HG02623 (cell line): ENCODE measurements around the gene AK1.

Experiments used
- ATAC-seq: cut with Tn5 transposase; IDR thresholded peaks from one replicate; pipeline ENCODE4 v1.9.1; 2021; ENCODE audit warnings: moderate library complexity; ENCODE audit not compliant: unreplicated experiment

The AK1 gene

DNA sequence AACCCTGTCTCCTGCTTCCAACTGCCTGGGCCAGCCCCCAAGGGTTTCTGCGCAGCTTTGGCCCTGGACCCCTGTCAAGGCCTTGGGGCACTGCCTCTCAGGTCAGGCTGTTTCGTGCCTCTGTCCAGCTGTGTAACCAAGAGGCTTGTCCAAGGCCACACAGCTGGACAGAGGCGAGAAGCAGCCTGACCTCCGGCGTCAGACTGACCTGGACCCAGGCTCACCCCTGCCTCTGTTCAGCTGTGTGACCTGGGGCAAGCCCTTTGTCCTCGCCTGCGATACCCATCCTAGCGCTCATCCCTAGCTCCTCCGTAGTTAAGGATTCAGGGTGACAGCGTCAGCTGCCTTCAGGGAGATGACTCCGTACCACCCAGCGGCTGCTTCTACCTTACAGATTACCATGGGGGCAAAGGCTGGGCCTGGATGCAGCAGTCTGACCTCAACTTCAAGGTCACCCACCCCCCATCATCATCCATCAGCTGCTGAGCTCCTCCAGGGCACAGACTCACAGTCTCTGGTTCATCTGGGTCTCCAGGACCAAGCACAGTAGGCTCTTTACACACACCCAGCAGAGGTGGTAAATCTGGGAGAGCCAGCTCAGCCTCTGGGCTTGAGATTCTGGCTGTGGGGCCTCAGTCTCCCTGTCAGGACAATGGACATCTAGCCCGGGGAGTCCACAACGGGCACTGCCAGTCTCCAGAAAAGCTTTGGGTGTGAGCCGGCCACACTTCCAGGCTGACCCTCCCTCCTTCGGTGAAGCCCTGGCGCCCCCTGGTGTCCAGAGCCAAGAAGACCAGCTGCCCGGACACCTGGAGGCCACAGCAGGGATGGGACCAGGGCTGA lies 7.9 kb downstream of the AK1 start:
- peak; percentile 57 for ATAC-seq

DNA sequence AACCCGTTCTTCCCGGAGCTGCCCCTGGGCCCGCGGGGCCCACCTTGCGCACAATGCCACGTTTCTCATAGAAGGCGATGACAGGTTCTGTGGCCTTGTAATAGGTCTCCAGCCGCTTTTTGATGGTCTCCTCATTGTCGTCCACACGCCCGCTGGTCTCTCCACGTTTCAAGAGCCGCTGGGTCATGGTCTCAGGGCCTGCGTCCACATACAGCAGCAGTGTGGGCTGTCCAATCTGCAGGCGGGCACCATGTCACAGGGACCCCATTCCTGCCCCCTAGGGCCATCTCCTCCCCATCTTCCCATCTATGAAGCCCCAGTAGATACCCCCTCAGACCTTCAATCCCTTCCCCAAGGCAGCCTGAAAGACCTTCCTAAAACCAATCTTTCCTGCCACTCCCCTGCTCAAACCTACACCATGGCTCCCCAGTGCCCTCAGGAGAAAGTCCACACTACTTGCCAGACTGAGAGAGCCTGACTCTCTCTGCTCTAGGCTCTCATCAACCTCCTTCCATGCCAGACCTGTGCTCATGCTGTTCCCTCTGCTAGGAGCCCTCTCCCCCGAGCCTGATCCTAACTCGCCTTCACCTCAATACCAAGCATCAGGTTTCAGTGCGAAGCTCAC lies 9.1 kb downstream of the AK1 start:
- ATAC-seq = no peak

DNA sequence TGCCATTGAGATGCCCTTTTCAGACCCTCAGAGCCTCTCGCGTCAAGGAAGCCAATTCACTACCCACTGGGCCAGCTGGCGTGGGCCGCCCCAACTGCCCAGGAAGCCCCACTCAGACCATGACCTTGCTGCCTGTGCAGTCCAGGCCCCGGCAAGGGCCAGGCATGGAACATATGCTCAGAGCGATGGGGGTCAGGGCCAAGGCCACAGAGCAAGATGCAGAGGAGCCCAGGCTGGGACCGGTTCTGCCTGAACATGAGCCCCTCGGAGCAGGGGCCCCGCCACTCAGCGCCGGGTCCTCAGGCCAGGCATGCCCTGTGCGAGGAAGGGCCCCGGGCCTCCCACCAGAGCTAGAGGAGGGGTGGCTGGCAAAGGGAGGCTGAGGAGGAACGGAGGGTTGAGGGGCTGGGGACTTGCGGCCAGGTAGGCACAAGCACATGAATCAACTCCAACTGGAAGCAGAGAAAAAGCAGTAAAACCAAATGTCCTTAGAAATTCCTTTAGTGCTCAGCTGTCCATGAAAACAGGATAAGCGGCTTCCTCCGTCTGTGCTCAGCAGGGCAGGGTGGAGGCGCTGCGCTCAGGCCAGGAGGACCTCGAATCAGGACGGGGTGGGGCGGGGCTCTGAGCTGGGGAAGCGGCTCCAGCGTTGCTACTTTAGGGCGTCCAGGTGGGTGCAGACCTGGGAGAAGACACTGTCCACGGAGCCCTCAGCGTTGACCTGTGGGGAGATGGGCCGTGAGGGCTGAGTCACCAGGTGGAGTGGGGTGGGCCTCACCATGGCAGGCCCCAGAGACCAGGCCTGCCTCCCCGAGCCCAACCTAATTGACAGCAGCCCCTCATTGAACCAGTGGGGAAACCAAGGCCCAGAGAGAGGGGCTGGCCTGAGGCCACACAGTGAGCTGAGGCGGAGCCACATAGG lies 9.9 kb downstream of the AK1 start:
- ATAC-seq = no peak

DNA sequence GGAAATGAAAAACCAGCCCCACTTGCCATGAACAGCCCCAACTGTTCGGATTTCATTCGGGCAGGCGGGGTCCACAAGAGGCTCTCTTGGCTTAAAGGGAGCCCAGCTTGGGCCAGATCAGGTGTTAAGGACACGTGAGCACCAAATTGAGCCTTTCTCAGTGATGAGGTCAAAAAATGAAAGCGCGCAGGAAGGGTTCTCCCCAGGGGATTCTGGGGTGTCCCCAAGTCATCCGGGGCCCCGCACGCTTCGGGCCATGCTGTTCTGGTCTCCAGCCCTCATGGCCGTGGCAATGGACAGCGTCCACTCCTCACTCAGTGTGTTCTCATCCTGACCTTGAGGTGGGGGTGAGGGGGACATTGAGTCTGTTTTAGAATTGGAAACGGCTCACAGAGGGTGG lies 10.9 kb downstream of the AK1 start:
- ATAC-seq = no peak

DNA sequence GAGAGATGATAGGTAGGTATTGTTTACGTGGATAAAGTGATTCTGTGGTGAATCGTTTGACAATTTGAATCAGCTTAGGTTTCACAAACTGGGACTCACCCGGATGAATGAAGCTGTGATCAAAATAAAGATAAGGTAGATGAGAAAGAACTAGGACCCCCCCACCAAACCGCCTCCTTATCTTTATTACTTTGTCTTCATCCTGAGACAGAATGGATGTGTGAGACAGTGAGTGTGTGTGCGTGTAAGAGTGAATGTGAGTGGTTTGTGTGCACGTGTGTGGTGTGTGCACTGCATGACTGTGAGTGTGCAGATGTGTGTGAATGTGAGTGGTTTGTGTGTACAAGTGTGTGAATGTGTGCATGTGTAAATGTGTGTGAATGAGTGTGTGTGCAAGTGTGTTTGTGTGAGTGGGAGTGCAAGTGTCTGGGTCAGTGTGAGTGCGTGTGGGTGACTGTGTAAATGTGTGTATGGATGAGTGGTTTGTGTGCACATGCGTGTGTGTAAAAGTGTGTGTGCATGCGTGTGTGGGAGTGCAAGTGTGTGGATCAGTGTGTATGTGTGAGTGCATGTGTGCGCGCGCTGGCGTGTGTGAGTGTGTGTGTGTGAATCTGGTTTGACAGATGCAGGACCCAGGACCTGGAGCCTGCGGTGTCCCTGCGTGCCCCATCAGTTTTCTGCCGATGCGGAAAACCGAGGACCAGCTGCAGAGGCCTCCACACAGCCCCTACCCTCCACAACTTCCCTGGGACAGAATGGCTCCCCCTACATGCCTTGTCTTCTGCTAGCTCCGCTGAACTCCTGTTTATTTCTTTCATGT lies 11.6 kb downstream of the AK1 start:
- no peak for ATAC-seq

DNA sequence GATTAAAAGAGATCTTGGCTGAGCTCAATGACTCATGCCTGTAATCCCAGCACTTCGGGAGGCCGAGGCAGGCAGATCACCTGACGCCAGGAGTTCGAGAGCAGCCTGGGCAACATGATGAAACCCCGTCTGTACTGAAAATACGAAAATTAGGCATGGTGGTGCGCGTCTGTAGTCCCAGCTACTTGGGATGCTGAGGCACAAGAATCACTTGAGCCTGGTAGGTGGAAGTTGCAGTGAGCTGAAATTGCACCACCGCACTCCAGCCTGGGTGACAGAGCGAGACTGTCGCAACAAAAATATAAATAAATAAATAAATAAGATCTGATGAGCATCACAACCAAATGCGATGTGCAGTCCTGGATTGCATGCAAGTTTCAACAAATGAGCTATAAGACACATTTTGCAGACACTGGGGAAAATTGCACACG lies 14.3 kb downstream of the AK1 start:
- ATAC-seq = no peak

DNA sequence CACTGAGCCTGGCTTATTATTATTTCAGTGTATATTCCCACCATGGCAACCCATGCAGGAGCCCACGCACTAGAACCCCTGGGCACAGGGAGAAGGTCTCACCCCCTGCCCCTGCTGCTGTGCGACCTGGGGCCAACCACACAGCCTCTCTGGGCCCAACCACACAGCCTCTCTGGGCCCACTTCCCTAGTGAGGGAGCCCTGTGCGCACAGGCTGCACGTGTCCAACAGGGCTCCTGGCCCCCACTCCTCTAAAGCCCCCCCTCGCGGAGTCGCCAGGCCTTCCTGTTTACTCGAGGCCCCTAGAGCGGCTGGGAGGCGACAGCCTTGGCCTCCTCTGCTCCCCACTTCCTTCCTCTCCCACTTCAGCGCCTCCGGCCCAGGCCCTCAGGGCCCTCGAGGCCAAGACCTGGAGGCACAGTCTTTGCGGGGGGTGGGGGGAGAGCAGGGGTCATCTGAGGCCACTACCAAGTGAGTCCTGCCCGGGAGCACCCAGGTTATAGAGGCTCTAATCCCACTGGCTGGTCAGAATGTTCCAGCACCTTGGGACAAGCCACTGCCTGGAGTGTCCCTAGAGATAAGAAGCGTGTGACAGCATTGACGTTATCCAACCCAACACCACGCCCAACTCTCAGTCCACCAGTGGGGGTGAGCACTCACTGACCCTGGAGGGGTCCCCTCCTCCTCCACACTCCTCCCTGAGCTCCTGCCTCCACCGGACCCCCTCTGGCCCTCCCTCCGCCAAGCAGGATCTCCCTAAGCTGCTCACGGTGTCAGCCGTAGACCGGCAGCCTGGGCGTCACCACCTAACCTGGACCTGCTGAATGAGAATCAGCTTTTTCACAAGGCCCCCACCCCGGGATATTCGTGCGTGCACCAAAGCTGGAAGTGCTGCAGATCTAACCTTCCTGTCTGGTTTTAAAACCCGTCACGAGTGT lies 15.1 kb downstream of the AK1 start:
- ATAC-seq = no peak

DNA sequence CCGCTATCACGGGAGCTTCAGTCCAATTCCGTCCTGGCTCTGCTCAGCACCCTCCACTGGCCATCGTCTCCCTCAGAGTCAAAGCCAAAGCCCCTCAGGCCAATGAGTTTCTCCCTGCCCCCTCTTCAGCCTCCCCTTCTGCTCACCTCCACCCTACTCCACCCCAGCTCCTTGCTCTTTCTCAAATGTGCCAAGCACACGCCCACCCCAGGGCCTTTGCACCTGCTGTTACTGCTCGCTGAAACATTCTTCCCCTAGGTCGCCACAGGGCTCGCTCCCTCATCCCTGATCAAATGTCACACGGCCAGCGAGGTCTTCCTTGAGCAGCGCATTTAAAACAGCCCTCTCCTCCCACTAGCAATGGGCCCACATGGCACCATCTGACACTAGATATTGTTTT lies 16.7 kb downstream of the AK1 start:
- ATAC-seq = no peak

DNA sequence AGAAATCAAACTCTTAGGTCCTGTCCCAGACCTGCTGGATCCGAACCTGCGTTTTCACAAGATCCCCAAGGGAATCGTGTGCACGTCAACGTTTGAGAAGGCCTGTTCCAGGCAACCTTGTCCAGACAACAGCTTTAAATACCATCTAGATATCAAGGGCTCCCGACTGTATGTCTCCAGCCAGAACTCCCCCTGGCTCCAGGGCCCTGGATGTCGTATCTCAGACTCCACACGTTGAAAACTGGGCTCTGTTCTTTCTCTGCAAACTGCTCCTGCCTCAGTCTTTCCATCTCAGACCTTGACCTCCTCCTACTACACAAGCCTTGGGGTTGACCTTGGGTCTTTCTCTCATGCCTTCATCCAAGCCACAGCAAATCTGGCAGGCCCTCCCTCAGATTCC lies 17.2 kb downstream of the AK1 start:
- ATAC-seq = no peak

DNA sequence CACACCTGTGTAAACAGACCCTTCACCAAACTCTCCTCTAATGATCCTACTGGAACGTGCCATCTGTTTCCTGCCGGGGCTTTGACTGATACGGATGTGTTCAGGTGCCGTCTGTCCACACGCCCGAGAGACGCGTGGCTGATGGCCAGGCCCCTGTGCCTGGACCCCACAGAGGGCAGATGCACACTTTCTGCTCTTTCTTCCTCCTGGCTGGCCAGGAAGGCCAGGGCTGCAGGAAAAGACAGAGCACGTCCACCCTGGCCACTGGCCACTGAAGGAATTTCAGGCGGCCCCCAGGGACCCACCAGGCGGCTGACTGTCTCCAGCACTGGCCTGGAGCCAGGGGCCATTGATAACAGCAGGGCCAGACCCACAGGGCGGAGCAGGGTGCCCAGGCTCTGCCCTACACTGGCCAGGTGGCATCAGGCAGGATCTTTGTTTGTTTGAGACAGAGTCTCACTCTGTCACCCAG lies 19.4 kb downstream of the AK1 start:
- no peak for ATAC-seq

DNA sequence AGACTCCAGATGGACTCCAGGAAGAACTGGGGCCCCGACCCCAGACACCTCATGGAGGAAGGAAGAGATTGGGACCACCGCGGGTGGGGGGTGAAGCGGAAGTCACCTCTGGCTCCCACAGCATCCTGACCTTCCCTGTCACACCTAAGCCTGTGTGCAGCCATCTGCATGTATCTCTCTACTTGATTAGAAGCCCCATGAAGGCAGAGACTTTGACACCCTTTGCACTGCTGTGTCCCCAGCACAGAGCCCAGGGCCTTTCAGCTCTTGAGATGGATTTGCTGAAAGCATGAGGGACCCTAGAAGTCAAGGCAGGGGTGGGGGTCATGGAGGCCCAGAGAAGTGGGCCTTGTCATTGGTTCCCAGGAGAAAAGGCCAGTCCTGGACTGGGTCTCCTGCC lies 20.2 kb downstream of the AK1 start:
- no peak for ATAC-seq

DNA sequence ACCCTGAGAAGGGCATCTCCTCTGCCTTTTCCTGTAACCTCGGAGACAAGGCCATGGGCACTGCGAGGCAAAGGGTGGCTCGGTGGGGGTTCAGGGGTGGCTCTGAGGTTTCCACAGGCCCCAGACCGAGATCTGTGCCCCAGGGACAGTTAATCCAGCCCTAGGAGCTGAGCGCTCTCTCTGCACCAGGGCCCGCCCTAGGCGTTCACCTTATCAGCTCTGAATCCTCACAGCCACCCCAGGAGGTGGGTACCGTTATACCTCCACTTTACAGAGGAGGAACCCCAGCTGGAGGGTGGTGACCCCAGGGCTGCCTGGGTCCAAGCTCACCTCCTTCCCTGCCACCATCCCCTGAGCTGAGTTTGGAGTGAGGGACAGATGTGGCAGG lies 20.8 kb downstream of the AK1 start:
- ATAC-seq = no peak

DNA sequence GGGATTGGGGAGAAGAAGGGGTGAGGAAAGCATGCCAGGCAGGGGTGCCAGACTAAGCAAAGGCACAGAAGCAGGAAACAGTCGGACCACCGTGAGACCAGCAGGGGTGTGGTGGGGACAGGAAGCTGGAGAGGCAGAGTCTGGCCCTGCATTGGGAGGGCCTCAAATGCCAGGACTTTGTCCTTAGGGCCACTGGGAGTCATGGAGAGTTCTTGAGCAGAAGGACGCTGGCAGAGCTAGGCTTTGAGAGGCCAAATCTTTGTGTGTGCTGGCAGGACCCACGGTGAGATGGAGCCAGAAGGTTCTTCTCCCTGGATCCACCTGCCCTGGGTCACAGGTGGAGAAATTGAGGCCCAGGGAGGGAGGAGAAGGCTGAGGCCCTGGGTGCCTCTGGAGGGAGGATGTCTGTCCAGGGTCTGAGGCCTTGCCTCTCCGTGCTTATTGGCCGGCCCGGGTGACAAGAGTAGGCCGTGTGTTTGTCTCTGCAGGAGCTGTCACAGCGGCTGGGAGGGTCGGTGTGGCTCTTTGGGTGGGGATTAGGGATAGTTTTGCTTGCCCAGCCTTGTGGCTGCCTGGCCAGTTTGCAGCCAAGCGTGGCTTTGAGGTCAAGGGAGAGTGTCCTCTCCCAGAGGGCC lies 21.3 kb downstream of the AK1 start:
- no peak for ATAC-seq

DNA sequence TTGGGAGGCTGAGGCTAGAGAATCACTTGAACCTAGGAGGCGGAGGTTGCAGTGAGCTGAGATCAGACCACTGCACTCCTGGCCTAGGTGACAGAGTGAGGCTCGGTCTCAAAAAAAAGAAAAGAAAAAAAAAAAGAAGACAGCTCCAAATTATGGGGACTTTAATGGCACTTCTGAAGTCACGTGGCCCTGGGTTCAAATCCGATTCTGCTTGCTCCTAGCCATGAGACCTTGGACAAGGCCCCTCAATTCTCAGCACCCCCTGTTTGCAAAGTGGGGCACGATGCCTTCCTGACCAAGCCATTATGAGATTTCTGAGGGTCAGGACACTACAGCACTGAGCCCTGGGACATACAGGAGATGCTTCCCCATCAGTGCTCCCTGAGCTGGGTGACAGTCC lies 22.0 kb downstream of the AK1 start:
- ATAC-seq = no peak

DNA sequence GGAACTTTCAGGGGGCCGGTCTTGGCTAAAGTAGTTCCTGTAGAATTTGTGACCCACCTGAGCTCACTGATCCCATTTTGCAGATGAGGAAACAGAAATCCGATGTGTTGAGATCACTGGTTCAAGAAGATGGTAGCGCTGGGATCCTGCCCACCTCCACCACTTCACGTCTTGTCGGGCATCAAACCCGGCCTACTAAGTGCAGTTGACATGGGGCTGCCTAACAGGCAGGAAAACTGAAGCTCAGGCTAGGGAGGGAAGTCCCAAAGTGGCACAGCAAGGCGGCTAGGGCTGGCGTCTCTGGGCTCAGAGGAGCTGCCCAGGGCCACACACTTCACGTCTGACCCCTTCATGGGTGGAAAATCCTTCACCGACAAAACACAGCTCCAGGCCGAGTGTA lies 22.5 kb downstream of the AK1 start:
- no peak for ATAC-seq

DNA sequence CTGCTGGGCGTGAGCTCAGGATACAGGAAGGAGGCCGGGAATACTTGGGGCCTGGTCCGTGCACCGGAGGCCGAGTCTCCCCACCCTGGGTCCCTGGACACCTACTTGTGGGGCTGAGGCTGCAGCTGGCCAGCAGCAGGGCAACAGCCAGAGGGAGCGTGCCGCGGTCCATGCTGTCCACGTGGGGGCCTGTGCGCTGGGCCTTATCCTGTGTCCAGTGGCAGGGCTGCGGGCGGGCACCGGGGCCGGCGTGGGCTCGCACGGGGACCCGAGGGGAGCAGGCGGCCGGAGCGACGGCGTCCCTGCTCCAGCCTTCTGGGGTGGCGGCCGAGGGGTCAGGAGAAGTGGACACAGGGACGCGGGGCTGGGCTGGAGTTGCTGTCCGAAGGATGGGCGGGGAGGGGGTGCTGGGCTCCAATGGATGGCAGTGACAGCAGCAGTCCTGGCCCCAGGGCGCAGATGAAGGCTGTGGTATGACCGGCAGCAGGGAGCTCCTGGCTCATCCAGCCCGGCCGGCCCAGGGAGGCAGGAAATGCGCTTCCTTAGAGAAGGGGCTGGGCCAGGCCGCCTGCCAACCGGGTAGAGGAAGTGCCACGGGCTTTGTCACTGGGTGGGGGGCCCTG lies 23.2 kb downstream of the AK1 start, which contains the start of gene ENG:
TSS of gene ENG (minus strand) at position 475 of the 623 bp plus-strand sequence. CDS start at position 172, 303 bp downstream.
- ATAC-seq = no peak

DNA sequence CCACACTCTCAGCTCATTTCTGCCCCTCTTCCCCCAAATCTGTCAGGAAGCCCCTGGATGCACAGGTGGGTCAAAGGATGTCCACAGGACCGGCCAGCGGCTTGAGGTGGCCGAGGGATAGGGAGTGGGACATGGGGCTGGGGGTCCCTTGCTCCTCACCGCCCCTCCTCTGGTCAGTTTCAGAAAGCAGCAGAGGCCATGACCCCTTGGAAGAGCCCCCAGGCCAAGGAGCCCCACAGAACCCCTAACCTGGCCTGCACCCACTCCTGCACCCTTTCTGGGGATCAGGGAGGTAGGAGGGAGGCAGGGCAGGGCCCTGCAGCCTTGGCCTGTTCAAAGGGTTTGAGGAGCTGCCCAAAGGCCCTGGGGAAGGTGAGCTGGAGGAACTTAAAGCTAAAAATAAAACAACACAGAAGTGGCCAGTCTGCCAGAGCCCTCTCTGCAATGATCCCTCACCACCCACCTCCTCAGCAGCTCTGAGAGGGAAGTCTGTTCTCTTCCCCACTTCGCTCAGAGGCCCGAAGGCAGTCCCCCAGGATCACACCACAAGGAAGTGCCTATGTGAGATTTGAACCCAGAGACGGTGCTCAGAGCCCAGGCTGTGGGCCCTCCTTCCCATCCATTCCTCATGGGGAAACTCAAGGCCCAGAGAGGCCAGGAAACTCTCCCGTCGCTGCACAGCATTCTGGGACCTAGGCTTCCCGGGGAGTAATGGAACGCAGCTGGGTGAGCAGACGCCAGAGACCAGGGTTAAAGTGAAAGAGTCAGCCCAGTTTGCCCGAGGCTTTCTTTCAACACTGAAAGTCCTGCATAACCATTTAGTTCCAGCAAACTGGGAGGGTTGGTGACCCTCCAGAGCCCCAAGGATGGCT lies 23.9 kb downstream of the AK1 start:
- no peak for ATAC-seq

DNA sequence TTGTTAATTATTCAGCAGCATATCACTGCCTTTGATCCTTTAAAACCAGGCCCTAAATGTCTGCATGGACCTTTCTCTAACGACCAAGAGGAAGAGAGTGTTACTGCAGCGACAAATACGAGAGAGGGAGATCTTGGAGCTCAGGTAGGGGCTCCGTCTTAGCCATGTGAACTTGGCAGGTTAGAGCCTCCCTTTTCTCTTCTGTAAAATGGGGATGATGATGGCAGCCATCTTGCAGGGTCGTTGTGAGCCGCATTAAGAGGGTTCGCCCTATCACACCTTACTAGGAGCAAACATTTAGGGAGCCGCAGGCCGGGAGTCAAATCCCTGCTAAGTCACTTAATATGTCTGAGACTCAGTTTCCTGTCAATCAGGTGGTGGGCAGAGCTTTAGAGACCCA lies 24.6 kb downstream of the AK1 start:
- no peak for ATAC-seq
